Mesenchymal stem cell (in vitro differentiated cells and primary cell): ENCODE results near the gene CLMN.

Source experiments
- DNase-seq: peaks from one replicate; pipeline ENCODE4 v3.0.0-alpha.2; 2013
- H2AFZ ChIP-seq: one replicate; pipeline ENCODE4 v1.6.1; 2013; ENCODE audit warnings: low read depth, mild to moderate bottlenecking, control low read depth, inconsistent platforms, low read length, moderate library complexity
- H2AK5ac ChIP-seq: 2 replicates; pipeline ENCODE4 v1.6.1; 2013; ENCODE audit warnings: low read length, moderate library complexity, mild to moderate bottlenecking, inconsistent platforms; ENCODE audit not compliant: severe bottlenecking
- H2BK120ac ChIP-seq: one replicate; pipeline ENCODE4 v1.6.1; 2013; ENCODE audit warnings: low read depth, mild to moderate bottlenecking, inconsistent platforms, low read length, moderate library complexity
- H2BK12ac ChIP-seq, 2 experiments: one replicate each; pipeline ENCODE4 v1.6.1; 2013; ENCODE audit warnings: inconsistent platforms in 2 of 2, low read length in 2 of 2, mild to moderate bottlenecking in 2 of 2, moderate library complexity in 2 of 2, control low read depth in 1 of 2
- H2BK15ac ChIP-seq: one replicate; pipeline ENCODE4 v1.6.1; 2013; ENCODE audit warnings: mild to moderate bottlenecking, low read depth, inconsistent platforms; ENCODE audit not compliant: poor library complexity, severe bottlenecking
- H2BK5ac ChIP-seq: 2 replicates; pipeline ENCODE4 v1.6.1; 2013; ENCODE audit warnings: low read depth, mild to moderate bottlenecking, low read length, control low read depth, inconsistent platforms; ENCODE audit not compliant: poor library complexity, severe bottlenecking
- H3K14ac ChIP-seq, 2 experiments: one replicate each; pipeline ENCODE4 v1.6.1; 2013; ENCODE audit warnings: inconsistent platforms in 2 of 2, low read length in 2 of 2, control low read depth in 1 of 2, mild to moderate bottlenecking in 1 of 2, moderate library complexity in 1 of 2
- H3K18ac ChIP-seq, 2 experiments: one replicate each; pipeline ENCODE4 v1.6.1; 2013; ENCODE audit warnings: inconsistent platforms in 2 of 2, low read length in 2 of 2, control low read depth in 1 of 2, low read depth in 1 of 2, mild to moderate bottlenecking in 1 of 2
- H3K23ac ChIP-seq, 2 experiments: one replicate each; pipeline ENCODE4 v1.6.1; 2013; ENCODE audit warnings: inconsistent platforms in 2 of 2, low read length in 2 of 2, mild to moderate bottlenecking in 2 of 2, moderate library complexity in 2 of 2, control low read depth in 1 of 2
- H3K27ac ChIP-seq: 2 replicates; pipeline ENCODE4 v1.5.1; 2013; ENCODE audit warnings: mild to moderate bottlenecking, moderate library complexity, low read length, control low read depth, inconsistent platforms; ENCODE audit not compliant: poor library complexity, severe bottlenecking
- H3K27me3 ChIP-seq, 2 experiments: 2 replicates each; pipeline versions ENCODE4 v1.6.1 to v1.7.0; 2013; ENCODE audit warnings: low read length in 2 of 2, mild to moderate bottlenecking in 2 of 2, moderate library complexity in 2 of 2, control low read depth in 1 of 2, inconsistent platforms in 1 of 2; ENCODE audit not compliant: control insufficient read depth in 1 of 2, insufficient read depth in 1 of 2
- H3K36me3 ChIP-seq, 2 experiments: 2 replicates each; pipeline versions ENCODE4 v1.6.1 to v1.7.0; 2013; ENCODE audit warnings: low read length in 2 of 2, control low read depth in 1 of 2, inconsistent platforms in 1 of 2, low read depth in 1 of 2, mild to moderate bottlenecking in 1 of 2; ENCODE audit not compliant: insufficient read depth in 2 of 2, control insufficient read depth in 1 of 2
- H3K4ac ChIP-seq, 2 experiments: one replicate each; pipeline ENCODE4 v1.6.1; 2013; ENCODE audit warnings: inconsistent platforms in 2 of 2, low read length in 2 of 2, mild to moderate bottlenecking in 2 of 2, moderate library complexity in 2 of 2, control low read depth in 1 of 2, low read depth in 1 of 2
- H3K4me1 ChIP-seq: 2 replicates; pipeline ENCODE4 v1.6.1; 2013; ENCODE audit warnings: low read depth, low read length, control low read depth; ENCODE audit not compliant: control insufficient read depth, insufficient read depth
- H3K4me2 ChIP-seq: 2 replicates; pipeline ENCODE4 v1.6.1; 2013; ENCODE audit warnings: low read length, mild to moderate bottlenecking, inconsistent platforms; ENCODE audit not compliant: poor library complexity, severe bottlenecking
- H3K4me3 ChIP-seq, 2 experiments: 2 replicates each; pipeline versions ENCODE4 v1.5.1 to v1.7.0; 2013; ENCODE audit warnings: low read length in 2 of 2, mild to moderate bottlenecking in 2 of 2, control low read depth in 1 of 2, low read depth in 1 of 2; ENCODE audit not compliant: insufficient read depth in 1 of 2
- H3K79me1 ChIP-seq: replicated peaks from 2 replicates; pipeline ENCODE4 v1.6.1; 2013; ENCODE audit warnings: mild to moderate bottlenecking, control low read depth, low read length, inconsistent platforms; ENCODE audit not compliant: poor library complexity, severe bottlenecking
- H3K9ac ChIP-seq: 2 replicates; pipeline ENCODE4 v1.7.0; 2013; ENCODE audit warnings: mild to moderate bottlenecking, low read length, moderate library complexity
- H3K9me3 ChIP-seq: 2 replicates; pipeline ENCODE4 v1.7.0; 2013; ENCODE audit warnings: mild to moderate bottlenecking, low read length; ENCODE audit not compliant: control insufficient read depth
- H4K8ac ChIP-seq: one replicate; pipeline ENCODE4 v1.6.1; 2013; ENCODE audit warnings: inconsistent platforms, mild to moderate bottlenecking, low read length, moderate library complexity
- H4K91ac ChIP-seq: one replicate; pipeline ENCODE4 v1.6.1; 2013; ENCODE audit warnings: mild to moderate bottlenecking, low read length, inconsistent platforms
- WGBS: methylation state at CpG from one replicate; pipeline ENCODE4 v1.1.7; 2013; ENCODE audit warnings: mixed read lengths; 5-methylcytosine and 5-hydroxymethylcytosine counted together

Gene CLMN

GRCh38 chr14:95338436-95338835, 18.7 kb upstream of the CLMN start:
- Histone ChIP-seq H3K4me2 (no peak overlapping the region), H3K79me1 (no peaks in the 10 kb centered on the region), H3K4me1 (peaks cover 8% of the 10 kb centered on the region), H3K36me3 (no peaks in the 10 kb centered on the region), H3K23ac (no peak overlapping the region), H3K9me3 (no peaks in the 10 kb centered on the region), H3K18ac (no peak overlapping the region), H2AK5ac (peak overlapping the region; percentile 19), H3K4ac (no peak overlapping the region), H2AFZ (no peak overlapping the region), H3K14ac (no peak overlapping the region), H2BK120ac (no peak overlapping the region), H3K4me3 (no peak overlapping the region), H3K27me3 (peaks cover 4 to 56% of the 10 kb centered on the region in 2 experiments), H4K8ac (no peak overlapping the region), H3K9ac (no peak overlapping the region), H3K27ac (no peak overlapping the region), H2BK5ac (no peak overlapping the region), H2BK15ac (no peak overlapping the region), H2BK12ac (no peak overlapping the region), H4K91ac (no peak overlapping the region)
- 95% methylated on average over 4 of the region's 5 CpGs for WGBS
- DNase-seq: no peak

- Histone ChIP-seq H3K9me3 (no peaks in the 10 kb centered on the region), H3K23ac (no peak overlapping the region), H2BK120ac (no peak overlapping the region), H4K91ac (no peak overlapping the region), H3K36me3 (no peaks in the 10 kb centered on the region), H4K8ac (no peak overlapping the region), H3K27me3 (peaks cover 4 to 57% of the 10 kb centered on the region in 2 experiments), H2AK5ac (no peak overlapping the region), H3K9ac (no peak overlapping the region), H2AFZ (no peak overlapping the region), H3K18ac (no peak overlapping the region), H3K4me1 (peaks cover 8% of the 10 kb centered on the region), H2BK15ac (no peak overlapping the region), H3K79me1 (no peaks in the 10 kb centered on the region), H2BK12ac (no peak overlapping the region), H3K4me3 (no peak overlapping the region), H3K14ac (no peak overlapping the region), H2BK5ac (no peak overlapping the region), H3K27ac (no peak overlapping the region), H3K4me2 (no peak overlapping the region), H3K4ac (no peak overlapping the region)
- DNase-seq: no peak
- WGBS: 82% methylated on average over 10 of the region's 10 CpGs
Measured at GRCh38 chr14:95337041-95337595, 17.4 kb upstream of the CLMN start.

- DNase-seq: no peak
- no peak overlapping the region for H3K23ac ChIP-seq
Measured at GRCh38 chr14:95336192-95336760, 16.6 kb upstream of the CLMN start.

GRCh38 chr14:95335071-95335470, 15.4 kb upstream of the CLMN start:
- Histone ChIP-seq H2BK120ac (no peak overlapping the region), H3K27me3 (peaks cover 4 to 56% of the 10 kb centered on the region in 2 experiments), H2BK12ac (no peak overlapping the region), H3K18ac (no peak overlapping the region), H3K9me3 (no peaks in the 10 kb centered on the region), H3K4me2 (no peak overlapping the region), H4K8ac (no peak overlapping the region), H2BK15ac (no peak overlapping the region), H2BK5ac (no peak overlapping the region), H3K9ac (no peak overlapping the region), H3K4ac (no peak overlapping the region), H2AFZ (no peak overlapping the region), H3K14ac (no peak overlapping the region), H3K36me3 (no peaks in the 10 kb centered on the region), H3K4me3 (no peak overlapping the region), H3K23ac (no peak overlapping the region), H3K79me1 (no peaks in the 10 kb centered on the region), H4K91ac (no peak overlapping the region), H2AK5ac (no peak overlapping the region), H3K27ac (no peak overlapping the region), H3K4me1 (peaks cover 4% of the 10 kb centered on the region)
- DNase-seq: no peak
- WGBS: 88% methylated on average over 2 of the region's 2 CpGs

More at GRCh38 chr14:95336192-95336760, 16.6 kb upstream of the CLMN start:
- no peak overlapping the region for H3K4me2 ChIP-seq
- no peak overlapping the region for H2BK15ac ChIP-seq
- H2BK12ac ChIP-seq: no peak overlapping the region
- no peaks in the 10 kb centered on the region for H3K36me3 ChIP-seq
- no peak overlapping the region for H3K9ac ChIP-seq
- no peak overlapping the region for H2BK5ac ChIP-seq
- no peak overlapping the region for H3K27ac ChIP-seq
- H2BK120ac ChIP-seq: no peak overlapping the region
- H4K8ac ChIP-seq: no peak overlapping the region
- no peak overlapping the region for H4K91ac ChIP-seq
- H3K18ac ChIP-seq: no peak overlapping the region
- no peak overlapping the region for H3K4ac ChIP-seq
- H2AFZ ChIP-seq: no peak overlapping the region
- peaks cover 4 to 57% of the 10 kb centered on the region in 2 experiments for H3K27me3 ChIP-seq
- no peak overlapping the region for H3K4me3 ChIP-seq
- WGBS: 78% methylated on average over 5 of the region's 5 CpGs
- H3K4me1 ChIP-seq: peaks cover 8% of the 10 kb centered on the region
- H3K9me3 ChIP-seq: no peaks in the 10 kb centered on the region
- H2AK5ac ChIP-seq: no peak overlapping the region
- H3K14ac ChIP-seq: no peak overlapping the region
- no peaks in the 10 kb centered on the region for H3K79me1 ChIP-seq
